GM18498 (cell line): ENCODE results near the gene RAPGEF3.

ENCODE experiments used
- ATAC-seq: cut with Tn5 transposase; IDR thresholded peaks from one replicate; pipeline ENCODE4 v1.9.1; 2021; ENCODE audit warnings: mild to moderate bottlenecking, moderate library complexity; ENCODE audit not compliant: unreplicated experiment

The RAPGEF3 gene

DNA sequence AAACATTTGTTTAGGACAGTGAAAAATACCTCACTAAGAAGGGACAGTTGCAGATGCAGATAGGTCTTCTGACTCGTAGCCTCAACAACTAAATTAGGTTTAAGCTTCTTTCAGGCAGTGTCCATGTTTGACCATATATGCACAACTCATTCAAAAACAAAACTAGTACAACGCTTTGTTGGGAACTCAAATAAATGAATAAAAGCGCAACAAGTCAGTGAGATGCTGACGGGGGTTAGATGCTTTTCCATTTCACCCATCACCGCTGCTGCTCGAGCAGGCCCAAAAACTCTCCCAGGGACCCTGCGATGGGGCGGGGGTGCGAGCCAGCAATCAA is 53.5 kb downstream of the RAPGEF3 start:
- ATAC-seq = no peak

DNA sequence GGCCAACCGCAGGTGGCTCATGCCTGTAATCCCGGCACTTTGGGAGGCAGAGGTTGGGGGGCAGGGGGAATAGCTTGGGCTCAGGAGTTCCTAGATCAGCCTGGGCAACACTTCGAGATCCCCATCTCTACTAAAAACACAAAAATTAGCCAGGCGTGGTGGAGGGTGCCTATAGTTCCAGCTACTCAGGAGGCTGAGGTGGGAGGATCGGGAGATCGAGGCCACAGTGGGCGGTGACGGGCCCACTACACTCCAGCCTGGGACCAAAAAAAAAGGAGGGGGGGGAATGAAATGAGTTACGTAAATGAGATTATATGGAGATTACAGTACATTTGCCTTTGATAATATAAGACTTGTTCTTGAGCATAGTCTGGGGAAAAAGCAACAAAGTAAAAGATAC is 54.0 kb downstream of the RAPGEF3 start:
- ATAC-seq = no peak

DNA sequence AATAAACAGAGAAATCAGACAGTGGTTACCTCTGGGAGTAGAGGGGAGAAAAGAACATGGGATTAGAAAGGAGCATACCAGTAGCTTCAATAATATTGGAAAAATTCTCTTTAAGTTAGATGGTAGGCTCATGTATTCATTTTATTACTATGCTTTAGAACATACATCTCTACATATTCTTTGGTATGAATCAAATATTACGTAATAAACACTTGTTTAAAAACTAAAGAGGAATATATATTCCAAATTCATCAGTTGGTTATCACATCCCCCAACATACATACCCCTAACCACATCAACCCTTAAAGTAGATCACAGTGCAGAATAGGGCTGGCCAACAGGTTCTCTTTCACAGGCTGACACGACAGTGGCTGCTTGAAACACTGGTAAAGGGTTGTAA is 58.4 kb downstream of the RAPGEF3 start:
- no peak for ATAC-seq

DNA sequence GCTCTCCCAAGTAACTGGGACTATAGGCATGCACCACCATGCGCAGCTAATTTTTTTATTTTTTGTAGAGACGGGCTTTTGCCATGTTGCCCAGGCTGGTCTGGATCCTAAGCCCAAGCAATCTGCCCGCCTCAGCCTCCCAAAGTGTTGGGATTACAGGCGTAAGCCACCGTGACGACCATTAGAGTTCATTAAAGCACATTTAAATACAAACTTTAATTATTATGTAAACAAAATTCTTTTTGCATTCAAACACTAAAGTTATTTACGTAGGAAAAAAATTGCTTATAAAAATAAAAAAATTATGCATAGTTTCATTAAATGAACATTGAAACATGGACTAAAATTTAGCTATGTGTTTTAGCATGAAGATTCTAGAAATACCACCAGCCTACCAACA is 60.0 kb downstream of the RAPGEF3 start:
- ATAC-seq = no peak

DNA sequence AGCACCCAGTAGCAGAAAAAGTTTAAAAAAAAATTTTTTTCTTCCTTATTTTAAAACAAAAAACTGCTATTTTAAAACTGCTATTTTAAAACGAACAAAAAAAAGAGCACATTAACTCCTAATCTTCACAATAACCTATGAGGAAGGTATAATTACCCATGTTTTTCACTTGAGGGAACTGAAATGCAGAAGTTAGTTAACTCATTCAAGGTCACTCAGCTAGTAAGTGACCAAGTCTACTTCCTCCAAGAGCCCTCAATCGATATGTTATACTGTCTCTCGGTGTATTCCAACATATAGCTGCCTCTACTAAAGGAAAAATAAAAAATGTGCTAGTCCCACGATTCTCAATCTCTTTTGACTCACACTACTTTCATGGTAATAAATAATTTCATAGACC is 60.6 kb downstream of the RAPGEF3 start:
- no peak for ATAC-seq

DNA sequence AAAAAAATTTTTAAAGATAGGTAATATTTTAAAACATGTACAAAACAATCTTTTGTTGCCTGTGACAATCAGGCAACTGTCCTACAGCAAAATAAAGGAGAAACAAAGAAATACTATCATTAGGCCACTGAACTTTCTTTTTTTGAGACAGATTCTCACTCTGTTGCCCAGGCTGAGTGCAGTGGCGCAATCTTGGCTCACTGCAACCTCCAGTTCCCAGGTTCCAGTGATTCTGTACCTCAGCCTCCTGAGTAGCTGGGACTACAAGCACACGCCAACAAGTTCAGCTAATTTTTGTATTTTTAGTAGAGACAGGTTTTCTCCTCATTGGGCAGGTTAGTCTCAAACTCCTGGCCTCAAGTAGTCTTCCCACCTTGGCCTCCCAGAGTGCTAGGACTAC is 69.5 kb downstream of the RAPGEF3 start:
- no peak for ATAC-seq

DNA sequence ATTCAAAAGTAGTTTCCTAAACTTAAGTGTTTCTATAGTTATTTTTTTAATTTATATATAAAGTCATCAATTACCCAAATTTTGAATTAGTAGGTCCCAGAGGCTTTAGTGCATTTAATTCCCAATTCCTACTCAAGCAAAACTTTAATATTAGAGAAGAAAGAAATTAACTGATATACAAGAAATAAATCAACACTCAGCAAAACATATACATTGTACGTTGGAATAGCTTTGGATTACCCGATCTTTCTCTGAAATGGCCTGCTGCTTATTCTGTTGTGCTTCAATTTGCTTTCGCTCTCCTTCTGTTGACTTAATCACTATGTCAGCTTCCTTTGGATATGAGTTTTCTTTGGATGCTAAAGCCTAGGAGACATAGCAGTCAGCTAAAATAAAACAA is 71.0 kb downstream of the RAPGEF3 start:
- no peak for ATAC-seq

DNA sequence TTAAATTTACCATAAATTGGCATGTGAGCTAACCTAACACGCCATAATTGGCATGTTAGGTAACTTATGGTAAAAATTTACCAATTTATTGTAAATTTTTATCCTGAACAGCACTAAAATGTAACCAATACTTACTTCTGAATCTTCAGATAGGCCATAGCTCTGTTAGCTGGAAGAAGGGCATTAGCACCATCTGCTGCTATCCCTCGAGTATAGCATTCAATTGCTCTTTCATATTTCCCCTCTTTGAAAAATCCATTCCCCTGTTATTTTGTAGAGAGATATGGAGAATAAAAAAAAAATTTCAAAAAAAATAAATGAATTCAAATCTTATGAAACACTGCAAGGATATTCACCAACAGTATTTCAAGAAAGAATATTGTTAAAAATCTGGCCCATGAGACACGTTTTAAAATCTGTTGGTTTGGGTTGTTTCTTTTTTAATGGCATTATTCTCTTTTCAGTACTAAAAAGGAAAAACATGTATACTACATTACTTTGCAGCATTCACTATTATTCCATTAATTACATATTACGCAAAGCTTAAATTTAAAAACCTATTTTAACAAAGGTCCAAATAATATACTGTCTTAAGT is 71.9 kb downstream of the RAPGEF3 start:
- ATAC-seq = no peak
